ENCODE measurements around the gene BORCS8.
A peak's percentile ranks its signal among the peaks of the same experiment; 100 is the strongest.

The BORCS8 gene

DNA sequence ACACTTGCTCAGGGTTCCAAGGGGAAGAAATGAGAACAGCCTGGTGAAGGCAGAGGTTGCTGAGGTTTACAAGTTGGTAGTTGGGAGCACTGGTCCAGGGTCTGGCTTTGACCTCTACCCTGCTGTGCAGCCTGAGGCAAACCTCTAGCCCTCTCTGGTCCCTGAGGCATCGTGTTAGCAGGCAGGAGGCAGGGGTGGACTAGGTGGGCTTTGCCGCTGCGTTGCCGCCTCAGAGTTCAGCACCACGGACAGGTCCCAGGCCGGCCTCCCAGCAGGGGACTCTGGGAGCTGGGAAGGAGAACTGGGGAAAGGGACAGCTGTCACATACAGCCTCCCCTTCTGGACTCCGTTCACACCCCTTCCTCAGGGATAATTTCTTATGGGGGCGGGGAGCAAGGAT, 22.9 kb upstream of the BORCS8 start:
- peak; percentile 56 for DNase-seq (ENCODE audit: low read depth)
- H3K4me3 ChIP-seq (replicated peaks; ENCODE audit: low read depth, low read length), result no peak overlapping the region
- TF ChIP-seq, protein P1, sequence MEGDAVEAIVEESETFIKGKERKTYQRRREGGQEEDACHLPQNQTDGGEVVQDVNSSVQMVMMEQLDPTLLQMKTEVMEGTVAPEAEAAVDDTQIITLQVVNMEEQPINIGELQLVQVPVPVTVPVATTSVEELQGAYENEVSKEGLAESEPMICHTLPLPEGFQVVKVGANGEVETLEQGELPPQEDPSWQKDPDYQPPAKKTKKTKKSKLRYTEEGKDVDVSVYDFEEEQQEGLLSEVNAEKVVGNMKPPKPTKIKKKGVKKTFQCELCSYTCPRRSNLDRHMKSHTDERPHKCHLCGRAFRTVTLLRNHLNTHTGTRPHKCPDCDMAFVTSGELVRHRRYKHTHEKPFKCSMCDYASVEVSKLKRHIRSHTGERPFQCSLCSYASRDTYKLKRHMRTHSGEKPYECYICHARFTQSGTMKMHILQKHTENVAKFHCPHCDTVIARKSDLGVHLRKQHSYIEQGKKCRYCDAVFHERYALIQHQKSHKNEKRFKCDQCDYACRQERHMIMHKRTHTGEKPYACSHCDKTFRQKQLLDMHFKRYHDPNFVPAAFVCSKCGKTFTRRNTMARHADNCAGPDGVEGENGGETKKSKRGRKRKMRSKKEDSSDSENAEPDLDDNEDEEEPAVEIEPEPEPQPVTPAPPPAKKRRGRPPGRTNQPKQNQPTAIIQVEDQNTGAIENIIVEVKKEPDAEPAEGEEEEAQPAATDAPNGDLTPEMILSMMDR (IDR thresholded peaks at IDR 0.05; ENCODE audit: low read length, missing control alignments), result no peak

- no peak for DNase-seq (ENCODE audit: low read depth)
- no peak overlapping the region for H3K4me3 ChIP-seq (replicated peaks; ENCODE audit: low read depth, low read length)
- TF ChIP-seq, protein P1 (IDR thresholded peaks at IDR 0.05; ENCODE audit: low read length, missing control alignments), result no peak
Measured at GRCh38 chr19:19214159-19214490, 22.2 kb upstream of the BORCS8 start.

DNA sequence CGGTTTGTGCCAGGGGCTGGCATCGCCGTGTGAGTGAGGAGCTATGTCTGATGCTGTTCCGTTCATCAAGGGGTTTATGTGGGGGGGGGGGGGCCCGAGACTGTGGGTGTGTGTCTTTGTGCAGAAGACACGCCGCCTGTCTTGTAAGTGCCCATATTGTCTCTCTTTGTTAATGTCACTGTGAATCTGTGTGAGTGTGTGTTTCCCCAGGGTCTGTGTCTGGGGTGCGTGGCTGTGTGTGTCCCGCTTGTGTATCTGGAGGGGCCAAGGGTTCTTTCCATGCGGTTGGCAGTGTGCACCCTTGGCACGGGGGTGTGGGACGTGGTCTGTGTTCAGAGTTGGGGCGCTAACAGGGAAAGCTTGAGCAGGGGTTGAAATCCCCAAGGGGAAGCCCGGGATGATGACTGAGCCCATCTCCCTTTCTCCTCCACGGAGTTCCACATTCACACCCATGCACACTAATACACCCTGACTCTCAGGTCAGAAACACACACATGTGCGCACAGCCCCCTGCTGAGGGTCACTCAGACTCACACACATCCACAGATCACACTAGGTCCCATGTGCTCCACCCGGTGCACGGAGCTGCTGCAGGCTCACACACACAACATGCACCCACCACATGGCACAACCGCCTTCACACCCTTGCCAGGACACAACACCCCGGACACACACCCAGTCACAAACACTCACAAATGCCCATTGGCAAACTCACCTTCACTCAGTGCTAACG, 21.6 kb upstream of the BORCS8 start:
- TF ChIP-seq, protein P1 (IDR thresholded peaks at IDR 0.05; ENCODE audit: low read length, missing control alignments), result no peak
- no peak overlapping the region for H3K4me3 ChIP-seq (replicated peaks; ENCODE audit: low read depth, low read length)
- DNase-seq (ENCODE audit: low read depth), result no peak

- TF ChIP-seq, protein P1 (IDR thresholded peaks at IDR 0.05; ENCODE audit: low read length, missing control alignments), result no peak
- DNase-seq (ENCODE audit: low read depth), result no peak
- H3K4me3 ChIP-seq (replicated peaks; ENCODE audit: low read depth, low read length), result no peak overlapping the region
Measured at GRCh38 chr19:19212916-19213315, 21.0 kb upstream of the BORCS8 start.

DNA sequence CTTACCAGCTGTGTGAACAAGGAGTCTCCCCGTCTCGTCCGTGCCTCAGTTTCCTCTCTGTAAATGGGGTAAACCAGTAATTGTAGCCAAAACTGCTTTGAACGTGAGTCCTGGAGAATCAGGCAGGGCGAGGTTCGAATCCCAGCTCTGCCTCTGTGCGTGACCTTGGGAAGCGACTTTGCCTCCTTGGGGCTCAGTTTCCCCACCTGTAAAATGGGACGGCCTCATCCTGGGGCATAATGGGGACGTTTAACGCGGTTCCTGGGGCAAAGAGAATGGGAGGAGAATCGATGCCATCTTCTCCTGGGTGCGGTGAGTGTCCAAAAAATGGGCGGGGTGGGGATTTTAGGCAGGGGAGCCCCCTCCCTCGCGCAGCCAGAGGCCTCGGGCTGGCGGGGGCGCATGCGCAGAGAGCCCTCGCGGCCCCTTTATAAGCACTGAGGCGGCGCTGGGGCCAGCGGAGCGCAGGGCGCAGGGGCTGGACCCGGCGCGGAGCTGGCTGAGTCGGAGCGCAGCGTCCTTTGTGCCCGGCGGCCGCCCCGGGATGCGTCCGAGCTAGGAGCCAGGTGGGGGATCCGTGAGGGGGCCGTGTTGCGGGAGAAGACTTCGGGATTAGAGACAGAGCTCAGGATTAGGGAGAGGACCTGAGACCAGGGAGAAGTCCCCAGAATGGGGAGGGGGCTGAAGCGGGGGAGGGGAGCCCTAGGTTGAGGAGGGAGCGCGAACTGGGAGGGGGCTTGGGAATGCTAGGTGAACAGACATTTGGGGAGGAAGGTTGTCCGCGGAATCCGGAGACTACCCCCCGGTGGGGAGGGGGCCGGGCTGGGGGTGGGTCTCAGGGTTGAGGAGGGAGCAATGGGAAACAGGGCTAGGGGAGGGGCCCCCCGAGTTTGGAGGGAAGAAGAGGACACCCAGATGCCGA, 19.8 kb upstream of the BORCS8 start, which contains the start of gene NCAN:
Gene NCAN (plus strand): TSS at position 460 of the 922 bp plus-strand sequence. CDS start 4,996 bp downstream, outside the sequence.
- TF ChIP-seq, protein P1 (IDR thresholded peaks at IDR 0.05; ENCODE audit: low read length, missing control alignments), result no peak
- no peak for DNase-seq (ENCODE audit: low read depth)
- H3K4me3 ChIP-seq (replicated peaks; ENCODE audit: low read depth, low read length), result no peak within 1 kb of the TSS

DNA sequence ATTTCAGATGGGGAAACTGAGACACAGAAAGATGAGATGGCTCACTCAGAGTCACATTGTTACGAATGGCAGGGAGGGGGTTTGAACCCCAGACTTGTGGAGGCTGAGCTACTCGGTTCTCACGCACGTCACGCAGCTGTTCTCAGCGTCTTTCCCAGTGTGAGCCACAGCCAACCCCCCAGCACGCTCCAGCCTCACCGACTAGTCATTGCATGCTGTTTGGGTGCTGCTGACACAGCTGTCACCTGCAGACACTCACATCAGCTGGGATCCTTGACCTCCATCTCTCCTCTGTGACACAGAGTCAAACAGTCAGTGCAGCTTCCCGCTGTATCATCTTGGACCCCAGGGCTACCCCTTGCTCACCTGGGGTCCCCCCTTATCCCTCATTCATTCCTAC, 17.4 kb upstream of the BORCS8 start:
- TF ChIP-seq, protein P1 (IDR thresholded peaks at IDR 0.05; ENCODE audit: low read length, missing control alignments), result no peak
- no peak overlapping the region for H3K4me3 ChIP-seq (replicated peaks; ENCODE audit: low read depth, low read length)
- no peak for DNase-seq (ENCODE audit: low read depth)

Data from fibroblast of pulmonary artery (primary cell).